Tibial artery (tissue), 4 donors: ENCODE results near the gene TAAR8.

Experiments used
- DNase-seq, 2 donors: peaks; one replicate each; pipeline ENCODE4 v3.0.0-alpha.2; 2019
- H3K27ac ChIP-seq, 2 donors: fragments of 200-600 bp; sonication (generic) in 1 of 2; 1 replicate in 1 of 2; 2 replicates in 1 of 2; pipeline ENCODE4 v1.5.1; 2018 to 2019; ENCODE audit warnings: mild to moderate bottlenecking in 1 of 2
- H3K27me3 ChIP-seq, 2 donors: fragments of 200-600 bp; sonication (generic) in 1 of 2; one replicate each; pipeline versions ENCODE4 v1.5.1 to v1.6.0; 2016 to 2019
- H3K36me3 ChIP-seq, 3 donors: fragments of 200-600 bp; sonication (generic) in 2 of 3; one replicate each; pipeline ENCODE4 v1.5.1; 2016 to 2019; ENCODE audit warnings: mild to moderate bottlenecking in 2 of 3
- H3K4me1 ChIP-seq, 4 donors: fragments of 200-600 bp; sonication (generic) in 2 of 4; 1 replicate in 3 of 4; 2 replicates in 1 of 4; pipeline ENCODE4 v1.5.1; 2016 to 2019
- H3K4me3 ChIP-seq, 2 donors: fragments of 200-600 bp; sonication (generic) in 1 of 2; 1 replicate in 1 of 2; 2 replicates in 1 of 2; pipeline ENCODE4 v1.5.1; 2018 to 2019; ENCODE audit warnings: mild to moderate bottlenecking in 2 of 2
- H3K9me3 ChIP-seq, 3 donors: fragments of 200-600 bp; sonication (generic) in 1 of 3; one replicate each; pipeline ENCODE4 v1.5.1; 2016 to 2019
- CTCF ChIP-seq, 2 experiments: fragments of 200-600 bp in 1 of 2; fragments of 450-650 bp in 1 of 2; IDR thresholded peaks; one replicate each; pipeline ENCODE4 v1.5.1; 2017 to 2019; ENCODE audit warnings: antibody characterized with exemption in 2 of 2, mild to moderate bottlenecking in 1 of 2, moderate library complexity in 1 of 2
- intact Hi-C: fragments of 100-400 bp; cut with DNase I; formaldehyde crosslinking; loops from one replicate; pipeline ENCODE4 v1.15.0; 2023; ENCODE audit warnings: low total_unique reads

The TAAR8 gene

GRCh38 chr6:132515386-132515785, 37.1 kb upstream of the TAAR8 start:
- TF ChIP-seq CTCF (IDR thresholded peaks at IDR 0.05) = no peak
- Histone ChIP-seq H3K9me3 (no peaks in the 10 kb centered on the region), H3K27ac (peak overlapping the region in 1 of 2 donors; percentile 81), H3K36me3 (no peaks in the 10 kb centered on the region), H3K4me1 (peaks cover 0 to 45% (median 23%) of the 10 kb centered on the region in 4 donors), H3K27me3 (no peaks in the 10 kb centered on the region), H3K4me3 (no peak overlapping the region)
- DNase-seq = no peak
- intact Hi-C loops = no loop called here

GRCh38 chr6:132520953-132521352, 31.5 kb upstream of the TAAR8 start:
- Histone ChIP-seq H3K27me3 (no peaks in the 10 kb centered on the region), H3K27ac (no peak overlapping the region), H3K36me3 (no peaks in the 10 kb centered on the region), H3K9me3 (no peaks in the 10 kb centered on the region), H3K4me3 (no peak overlapping the region), H3K4me1 (peaks cover 0 to under 1% (median 0%) of the 10 kb centered on the region in 4 donors)
- DNase-seq = no peak
- intact Hi-C loops = no loop called here
- no peak for TF ChIP-seq CTCF (IDR thresholded peaks at IDR 0.05)

GRCh38 chr6:132524646-132525045, 27.8 kb upstream of the TAAR8 start:
- Histone ChIP-seq H3K4me3 (no peak overlapping the region), H3K9me3 (no peaks in the 10 kb centered on the region), H3K36me3 (no peaks in the 10 kb centered on the region), H3K4me1 (no peaks in the 10 kb centered on the region), H3K27me3 (no peaks in the 10 kb centered on the region), H3K27ac (no peak overlapping the region)
- TF ChIP-seq CTCF (IDR thresholded peaks at IDR 0.05) = no peak
- no peak for DNase-seq
- intact Hi-C loops = no loop called here

- no peaks in the 10 kb centered on the region for H3K36me3 ChIP-seq
- no peak for TF ChIP-seq CTCF (IDR thresholded peaks at IDR 0.05)
- H3K27me3 ChIP-seq = no peaks in the 10 kb centered on the region
- no peaks in the 10 kb centered on the region for H3K9me3 ChIP-seq
- no peak overlapping the region for H3K27ac ChIP-seq
- H3K4me1 ChIP-seq = peaks cover 0 to 3% (median 0%) of the 10 kb centered on the region in 4 donors
- intact Hi-C loops = no loop called here
- DNase-seq = no peak
- no peak overlapping the region for H3K4me3 ChIP-seq
These were observed 26.6 kb upstream of the TAAR8 start for GRCh38 chr6:132525866-132526265.

GRCh38 chr6:132526461-132526860, 26.0 kb upstream of the TAAR8 start:
- no peak for DNase-seq
- H3K36me3 ChIP-seq = no peaks in the 10 kb centered on the region
- no peak overlapping the region for H3K4me3 ChIP-seq
- no peaks in the 10 kb centered on the region for H3K9me3 ChIP-seq
- no peaks in the 10 kb centered on the region for H3K27me3 ChIP-seq
- TF ChIP-seq CTCF (IDR thresholded peaks at IDR 0.05) = no peak
- H3K27ac ChIP-seq = no peak overlapping the region
- H3K4me1 ChIP-seq = peaks cover 0 to 3% (median 0%) of the 10 kb centered on the region in 4 donors
- intact Hi-C loops = no loop called here

GRCh38 chr6:132527791-132528190, 24.7 kb upstream of the TAAR8 start:
- H3K27me3 ChIP-seq = no peaks in the 10 kb centered on the region
- no peak for DNase-seq
- H3K36me3 ChIP-seq = no peaks in the 10 kb centered on the region
- no peak for TF ChIP-seq CTCF (IDR thresholded peaks at IDR 0.05)
- intact Hi-C loops = no loop called here
- H3K4me1 ChIP-seq = peaks cover 0 to 3% (median 0%) of the 10 kb centered on the region in 4 donors
- H3K27ac ChIP-seq = no peak overlapping the region
- H3K4me3 ChIP-seq = no peak overlapping the region
- no peaks in the 10 kb centered on the region for H3K9me3 ChIP-seq
